ENCODE results near the gene MSI1. TPM values are rescaled to one million over a fixed set of nuclear protein-coding genes. Genes with fewer than 3 reads are reported as not detected.

Gene MSI1
- total RNA-seq, 1 experiment from 2014 or later: 26.0 TPM

GRCh38 chr12:120343039-120343537, 25.9 kb downstream of the MSI1 start:
- ChIA-PET CTCF (no interaction called here), POLR2A (no interaction called here), RAD21 (ENCODE audit: low non-redundant PET in 1 of 2, low total read pairs in 2 of 2, uncharacterized antibody in 2 of 2, unreplicated experiment in 2 of 2) (no interaction called here)
- intact Hi-C loops (cut with micrococcal nuclease): no loop called here
- Histone ChIP-seq H3K4me2 (ENCODE audit: low read length) (no peak overlapping the region), H3K4me3 (replicated peaks in 1 of 2; ENCODE audit: low read depth in 1 of 2, low read length in 2 of 2) (no peak overlapping the region), H3K9me2 (ENCODE audit: insufficient read depth) (no peaks in the 10 kb centered on the region), H3K79me2 (ENCODE audit: insufficient read depth, low read length) (no peaks in the 10 kb centered on the region), H3K27me3 (ENCODE audit: insufficient read depth, low read length) (no peaks in the 10 kb centered on the region), H3K9ac (ENCODE audit: low read length) (no peak overlapping the region), H3K27ac (ENCODE audit: low read depth, low read length) (no peak overlapping the region), H2AFZ (ENCODE audit: low read depth, low read length, poor library complexity, severe bottlenecking) (no peak overlapping the region), H3K4me1 (ENCODE audit: control insufficient read depth in 1 of 2, insufficient read depth in 2 of 2, low read length in 2 of 2) (no peaks in the 10 kb centered on the region), H3K36me3 (ENCODE audit: control insufficient read depth in 1 of 2, insufficient read depth in 2 of 2, low read length in 2 of 2) (peaks cover 2 to 3% of the 10 kb centered on the region in 2 experiments; a peak in 2 of 4 replicates), H3K9me3 (ENCODE audit: control insufficient read depth in 1 of 2, insufficient read depth in 1 of 2, low read depth in 1 of 2, low read length in 2 of 2) (no peaks in the 10 kb centered on the region; a peak in 1 of 4 replicates), H4K20me1 (ENCODE audit: insufficient read depth) (no peaks in the 10 kb centered on the region)
- no TSS peak for BruUV-seq (replicated peaks)
- no peak for TF ChIP-seq REST (IDR thresholded peaks at IDR 0.05; ENCODE audit: low read depth)
- TF ChIP-seq POLR2AphosphoS5 (IDR thresholded peaks at IDR 0.05; ENCODE audit: low read depth, low read length): no peak
- no peak for TF ChIP-seq CTCF (IDR thresholded peaks at IDR 0.05 in 2 of 3, conservative IDR thresholded peaks at IDR 0.05 in 1 of 3; ENCODE audit: borderline replicate concordance in 1 of 3, insufficient read depth in 1 of 3, low read depth in 2 of 3, low read length in 2 of 3)
- no peak for TF ChIP-seq SIN3A (IDR thresholded peaks at IDR 0.05; ENCODE audit: low read depth)
- no peak for TF ChIP-seq SRF (IDR thresholded peaks at IDR 0.05; ENCODE audit: low read depth)
- TF ChIP-seq EZH2 (IDR thresholded peaks at IDR 0.05): no peak
- no peak for TF ChIP-seq RAD21 (IDR thresholded peaks at IDR 0.05; ENCODE audit: low read depth)
- no peak for TF ChIP-seq POLR2A (IDR thresholded peaks at IDR 0.05; ENCODE audit: borderline replicate concordance, extremely low read depth, insufficient read depth, insufficient read length)
- TF ChIP-seq MAX (IDR thresholded peaks at IDR 0.05): no peak
- ATAC-seq (no peak), DNase-seq (ENCODE audit: low read depth, low spot score) (no peak)
